H9 (cell line): ENCODE results near the gene GALR2. TPM values are rescaled to one million over a fixed set of nuclear protein-coding genes. Genes with fewer than 3 reads are reported as not detected.

Experiments
- DNase-seq: peaks from one replicate; pipeline ENCODE4 v3.0.0-alpha.2; 2017
- H2AFZ ChIP-seq: one replicate; pipeline ENCODE4 v1.6.1; 2013; ENCODE audit warnings: mild to moderate bottlenecking, low read length, control low read depth, moderate library complexity
- H2AK5ac ChIP-seq: 2 replicates; pipeline ENCODE4 v1.6.1; 2013; ENCODE audit warnings: low read length, control low read depth, mixed read lengths; ENCODE audit not compliant: insufficient read length
- H2BK120ac ChIP-seq: one replicate; pipeline ENCODE4 v1.6.1; 2013; ENCODE audit warnings: low read depth, mild to moderate bottlenecking, low read length, control low read depth, inconsistent platforms; ENCODE audit not compliant: poor library complexity, severe bottlenecking
- H2BK12ac ChIP-seq: 2 replicates; pipeline ENCODE4 v1.6.1; 2013; ENCODE audit warnings: low read length, control low read depth, mixed read lengths, low read depth; ENCODE audit not compliant: insufficient read length
- H2BK15ac ChIP-seq: 2 replicates; pipeline ENCODE4 v1.6.1; 2013; ENCODE audit warnings: low read depth, low read length, control low read depth
- H2BK20ac ChIP-seq: one replicate; pipeline ENCODE4 v1.6.1; 2013; ENCODE audit warnings: low read depth, mild to moderate bottlenecking, low read length, control low read depth, inconsistent platforms; ENCODE audit not compliant: poor library complexity, severe bottlenecking
- H2BK5ac ChIP-seq: 2 replicates; pipeline ENCODE4 v1.6.1; 2013; ENCODE audit warnings: low read length, control low read depth, mixed read lengths; ENCODE audit not compliant: insufficient read length
- H3K14ac ChIP-seq: 2 replicates; pipeline ENCODE4 v1.6.1; 2013; ENCODE audit warnings: low read length, control low read depth; ENCODE audit not compliant: insufficient read depth
- H3K18ac ChIP-seq: 2 replicates; pipeline ENCODE4 v1.6.1; 2013; ENCODE audit warnings: low read depth, mild to moderate bottlenecking, mixed read lengths, low read length, control low read depth; ENCODE audit not compliant: insufficient read length
- H3K23ac ChIP-seq: 2 replicates; pipeline ENCODE4 v1.6.1; 2013; ENCODE audit warnings: low read length, control low read depth, mixed read lengths, low read depth; ENCODE audit not compliant: insufficient read length
- H3K23me2 ChIP-seq: 2 replicates; pipeline ENCODE4 v1.6.1; 2013; ENCODE audit warnings: low read depth, mild to moderate bottlenecking, mixed read lengths, low read length, control low read depth; ENCODE audit not compliant: insufficient read length, poor library complexity, severe bottlenecking
- H3K27ac ChIP-seq: 2 replicates; pipeline ENCODE4 v1.5.1; 2013; ENCODE audit warnings: low read length, control low read depth, mixed read lengths, low read depth; ENCODE audit not compliant: insufficient read length
- H3K27me3 ChIP-seq: 2 replicates; pipeline ENCODE4 v1.6.1; 2013; ENCODE audit warnings: low read length, control low read depth, inconsistent platforms; ENCODE audit not compliant: insufficient read depth
- H3K4ac ChIP-seq: 2 replicates; pipeline ENCODE4 v1.6.1; 2013; ENCODE audit warnings: low read depth, mild to moderate bottlenecking, control low read depth, inconsistent platforms, low read length, moderate library complexity
- H3K4me1 ChIP-seq: 2 replicates; pipeline ENCODE4 v1.6.1; 2013; ENCODE audit warnings: low read length, control low read depth, inconsistent platforms; ENCODE audit not compliant: insufficient read depth
- H3K4me2 ChIP-seq: 2 replicates; pipeline ENCODE4 v1.6.1; 2013; ENCODE audit warnings: low read length, control low read depth, mixed read lengths; ENCODE audit not compliant: insufficient read length, insufficient read depth
- H3K56ac ChIP-seq: 2 replicates; pipeline ENCODE4 v1.6.1; 2013; ENCODE audit warnings: low read depth, mild to moderate bottlenecking, mixed read lengths, low read length, control low read depth; ENCODE audit not compliant: insufficient read length
- H3K79me1 ChIP-seq: 2 replicates; pipeline ENCODE4 v1.6.1; 2013; ENCODE audit warnings: low read depth, mild to moderate bottlenecking, moderate library complexity, low read length, control low read depth, inconsistent platforms; ENCODE audit not compliant: insufficient read depth, poor library complexity, severe bottlenecking
- H3K79me2 ChIP-seq: 2 replicates; pipeline ENCODE4 v1.6.1; 2013; ENCODE audit warnings: low read length, control low read depth, inconsistent platforms; ENCODE audit not compliant: insufficient read depth
- H3K9ac ChIP-seq: 2 replicates; pipeline ENCODE4 v1.6.1; 2013; ENCODE audit warnings: low read length, control low read depth, mixed read lengths; ENCODE audit not compliant: insufficient read length; ENCODE audit errors: extremely low read depth
- H3K9me3 ChIP-seq: one replicate; pipeline ENCODE4 v1.6.1; 2013; ENCODE audit warnings: low read depth, low read length, inconsistent platforms; ENCODE audit not compliant: control insufficient read depth
- H3T11ph ChIP-seq: one replicate; pipeline ENCODE4 v1.6.1; 2013; ENCODE audit warnings: mild to moderate bottlenecking, low read length, control low read depth, inconsistent platforms
- H4K20me1 ChIP-seq: one replicate; pipeline ENCODE4 v1.6.1; 2013; ENCODE audit not compliant: control insufficient read depth, insufficient read length, insufficient read depth
- H4K5ac ChIP-seq: 2 replicates; pipeline ENCODE4 v1.6.1; 2013; ENCODE audit warnings: low read depth, mild to moderate bottlenecking, mixed read lengths, low read length, control low read depth; ENCODE audit not compliant: insufficient read length
- H4K8ac ChIP-seq: replicated peaks from 2 replicates; pipeline ENCODE4 v1.6.1; 2013; ENCODE audit warnings: low read length, control low read depth, mixed read lengths, low read depth; ENCODE audit not compliant: insufficient read length
- H4K91ac ChIP-seq: 2 replicates; pipeline ENCODE4 v1.6.1; 2013; ENCODE audit warnings: low read depth, mild to moderate bottlenecking, moderate library complexity, mixed read lengths, low read length, control low read depth; ENCODE audit not compliant: insufficient read length
- H3K27ac Mint-ChIP-seq, 3 experiments: 2 replicates in 2 of 3; 3 replicates in 1 of 3; pipeline ENCODE4 v1.8.0; 2020 to 2021; ENCODE audit warnings: mixed read lengths in 3 of 3, mild to moderate bottlenecking in 1 of 3, moderate library complexity in 1 of 3
- H3K27me3 Mint-ChIP-seq: 2 replicates; pipeline ENCODE4 v1.8.0; 2021; ENCODE audit warnings: low read depth, mild to moderate bottlenecking, moderate library complexity, mixed read lengths
- H3K36me3 Mint-ChIP-seq, 3 experiments: 2 replicates in 2 of 3; 3 replicates in 1 of 3; pipeline ENCODE4 v1.8.0; 2020 to 2021; ENCODE audit warnings: low read depth in 3 of 3, mixed read lengths in 3 of 3; ENCODE audit not compliant: insufficient read depth in 1 of 3
- H3K4me1 Mint-ChIP-seq, 2 experiments: 2 replicates each; pipeline ENCODE4 v1.8.0; 2020; ENCODE audit warnings: mixed read lengths in 2 of 2
- H3K4me3 Mint-ChIP-seq, 2 experiments: 2 replicates in 1 of 2; 3 replicates in 1 of 2; pipeline ENCODE4 v1.8.0; 2020 to 2021; ENCODE audit warnings: mild to moderate bottlenecking in 2 of 2, mixed read lengths in 2 of 2, moderate library complexity in 1 of 2
- H3K9me3 Mint-ChIP-seq, 2 experiments: 2 replicates in 1 of 2; 3 replicates in 1 of 2; pipeline ENCODE4 v1.8.0; 2020; ENCODE audit warnings: mild to moderate bottlenecking in 2 of 2, mixed read lengths in 2 of 2, moderate library complexity in 1 of 2
- CTCF ChIP-seq: fragments of 200-600 bp; sonication (generic); conservative IDR thresholded peaks from 3 replicates; pipeline ENCODE4 v1.8.0; 2021; ENCODE audit warnings: antibody characterized with exemption, mild to moderate bottlenecking
- WGBS: extraction: QIAGEN DNeasy Blood & Tissue Kit; methylation state at CpG from one replicate; pipeline ENCODE4 v1.1.7; 2013; ENCODE audit warnings: missing lambda C conversion rate, low lambda C conversion rate, mixed read lengths; ENCODE audit not compliant: insufficient read length; ENCODE audit errors: extremely low coverage; 5-methylcytosine and 5-hydroxymethylcytosine counted together
- total RNA-seq: library from RNA; stranded (reverse); gene quantifications from 2 replicates; pipeline ENCODE4 v1.2.1, GENCODE V29; 2021

GALR2 gene
- total RNA-seq, 1 experiment from 2014 or later = 0.81 TPM

GRCh38 chr17:76089680-76090516 lies 15.3 kb downstream of the GALR2 start:
- no peaks in the 10 kb centered on the region for H3K23me2 ChIP-seq
- no peak overlapping the region for H4K8ac ChIP-seq
- no peak overlapping the region for H2AFZ ChIP-seq
- H4K20me1 ChIP-seq = no peaks in the 10 kb centered on the region
- H3K27me3 Mint-ChIP-seq = no peaks in the 10 kb centered on the region
- no peak overlapping the region for H3K4ac ChIP-seq
- H3K14ac ChIP-seq = no peak overlapping the region
- H3K9ac ChIP-seq = no peak overlapping the region
- no peaks in the 10 kb centered on the region for H3K9me3 Mint-ChIP-seq
- H4K91ac ChIP-seq = no peak overlapping the region
- no peaks in the 10 kb centered on the region for H3K27me3 ChIP-seq
- no peak overlapping the region for H3K23ac ChIP-seq
- no peak overlapping the region for H3K56ac ChIP-seq
- H3K79me2 ChIP-seq = no peaks in the 10 kb centered on the region
- H3K36me3 Mint-ChIP-seq = peaks cover 24 to 84% (median 81%) of the 10 kb centered on the region in 3 experiments; a peak in 6 of 7 replicates
- no peaks in the 10 kb centered on the region for H3K4me1 ChIP-seq
- H3K4me2 ChIP-seq = no peak overlapping the region
- no CpG with 5 or more reads among the region's 32 CpGs for WGBS
- DNase-seq = no peak
- H2BK15ac ChIP-seq = no peak overlapping the region
- no peak overlapping the region for H2BK120ac ChIP-seq
- H2AK5ac ChIP-seq = no peak overlapping the region
- H3K27ac ChIP-seq = no peak overlapping the region
- no peak overlapping the region for H3K4me3 Mint-ChIP-seq
- no peak overlapping the region for H2BK5ac ChIP-seq
- H3K9me3 ChIP-seq = no peaks in the 10 kb centered on the region
- no peak for TF ChIP-seq CTCF
- H3T11ph ChIP-seq = no peak overlapping the region
- no peaks in the 10 kb centered on the region for H3K79me1 ChIP-seq
- H2BK12ac ChIP-seq = no peak overlapping the region
- H2BK20ac ChIP-seq = no peak overlapping the region
- no peak overlapping the region for H3K18ac ChIP-seq
- peak overlapping the region in 2 of 3 experiments; percentile 9 to 89; a peak in 1 of 7 replicates for H3K27ac Mint-ChIP-seq
- no peaks in the 10 kb centered on the region for H3K4me1 Mint-ChIP-seq
- H4K5ac ChIP-seq = no peak overlapping the region
